Endodermal cell (in vitro differentiated cells): ENCODE results near the gene ZNF423. TPM values are rescaled to one million over a fixed set of nuclear protein-coding genes. Genes with fewer than 3 reads are reported as not detected.

ENCODE experiments used
- DNase-seq: peaks from one replicate; pipeline ENCODE4 v3.0.0-alpha.2; 2017
- H3K27ac ChIP-seq: 2 replicates; pipeline ENCODE4 v1.5.1; 2013; ENCODE audit warnings: mild to moderate bottlenecking, low read depth, low read length, moderate library complexity
- H3K27me3 ChIP-seq: 2 replicates; pipeline ENCODE4 v1.6.1; 2013; ENCODE audit warnings: mild to moderate bottlenecking, low read length, moderate library complexity; ENCODE audit not compliant: insufficient read depth, control insufficient read depth, poor library complexity, severe bottlenecking
- H3K36me3 ChIP-seq: 2 replicates; pipeline ENCODE4 v1.7.0; 2013; ENCODE audit warnings: mild to moderate bottlenecking, low read length, moderate library complexity; ENCODE audit not compliant: control insufficient read depth, insufficient read depth
- H3K4me1 ChIP-seq: one replicate; pipeline ENCODE4 v1.7.0; 2013; ENCODE audit warnings: low read length; ENCODE audit not compliant: control insufficient read depth, insufficient read depth
- H3K4me3 ChIP-seq: 2 replicates; pipeline ENCODE4 v1.5.1; 2013; ENCODE audit warnings: mild to moderate bottlenecking, low read length, moderate library complexity
- H3K9ac ChIP-seq: 2 replicates; pipeline ENCODE4 v1.6.1; 2013; ENCODE audit warnings: mild to moderate bottlenecking, low read length, moderate library complexity; ENCODE audit not compliant: poor library complexity, severe bottlenecking; ENCODE audit errors: extremely low read depth
- H3K9me3 ChIP-seq: 2 replicates; pipeline ENCODE4 v1.6.1; 2013; ENCODE audit warnings: mild to moderate bottlenecking, low read length, moderate library complexity; ENCODE audit not compliant: control insufficient read depth
- H3K27ac Mint-ChIP-seq: 2 replicates; pipeline ENCODE4 v1.8.0; 2020; ENCODE audit warnings: mixed read lengths
- H3K27me3 Mint-ChIP-seq: 2 replicates; pipeline ENCODE4 v1.8.0; 2021; ENCODE audit warnings: mild to moderate bottlenecking, mixed read lengths; ENCODE audit not compliant: insufficient read depth
- H3K36me3 Mint-ChIP-seq: 2 replicates; pipeline ENCODE4 v1.8.0; 2020; ENCODE audit warnings: low read depth, mixed read lengths
- H3K4me1 Mint-ChIP-seq: 2 replicates; pipeline ENCODE4 v1.8.0; 2020; ENCODE audit warnings: mixed read lengths
- H3K4me3 Mint-ChIP-seq: 2 replicates; pipeline ENCODE4 v1.8.0; 2020; ENCODE audit warnings: mild to moderate bottlenecking, moderate library complexity, mixed read lengths
- H3K9me3 Mint-ChIP-seq: 2 replicates; pipeline ENCODE4 v1.8.0; 2020; ENCODE audit warnings: mild to moderate bottlenecking, mixed read lengths
- CTCF ChIP-seq: fragments of 200-600 bp; sonication (generic); conservative IDR thresholded peaks from 2 replicates; pipeline ENCODE4 v1.5.0; 2021; ENCODE audit warnings: antibody characterized with exemption, mild to moderate bottlenecking
- WGBS, 2 experiments: methylation state at CpG; one replicate each; pipeline versions ENCODE4 v1.1.5 to v1.1.7; 2013; ENCODE audit warnings: missing lambda C conversion rate in 2 of 2, mixed read lengths in 1 of 2; ENCODE audit not compliant: insufficient coverage in 1 of 2, insufficient read length in 1 of 2; 5-methylcytosine and 5-hydroxymethylcytosine counted together
- total RNA-seq, 2 donors: library from RNA; stranded (reverse); fragmentation: NEBNext Ultra II Directional in 1 of 2; extraction: Animal tissue kit (Norgen Biotek cat#: 25700) in 1 of 2; gene quantifications; 2 replicates in 1 of 2; 3 replicates in 1 of 2; pipeline ENCODE4 v1.2.1, GENCODE V29; 2021

Gene ZNF423
- total RNA-seq, 2 donors from 2014 or later = 30.3 to 41.9 TPM

GRCh38 chr16:49485663-49486062 lies 370.2 kb downstream of the ZNF423 start:
- Mint-ChIP-seq H3K9me3 (no peaks in the 10 kb centered on the region), H3K27ac (no peak overlapping the region), H3K4me1 (peaks cover 4% of the 10 kb centered on the region), H3K27me3 (peaks cover 22% of the 10 kb centered on the region), H3K4me3 (no peak overlapping the region), H3K36me3 (no peaks in the 10 kb centered on the region)
- DNase-seq = no peak
- TF ChIP-seq CTCF = no peak
- Histone ChIP-seq H3K4me3 (no peak overlapping the region), H3K36me3 (no peaks in the 10 kb centered on the region), H3K27me3 (peaks cover 11% of the 10 kb centered on the region), H3K9me3 (no peaks in the 10 kb centered on the region), H3K4me1 (no peaks in the 10 kb centered on the region), H3K27ac (no peak overlapping the region), H3K9ac (no peak overlapping the region)

GRCh38 chr16:49484936-49485335 lies 371.0 kb downstream of the ZNF423 start:
- Mint-ChIP-seq H3K4me1 (peaks cover 4% of the 10 kb centered on the region), H3K4me3 (no peak overlapping the region), H3K27ac (no peak overlapping the region), H3K27me3 (peaks cover 22% of the 10 kb centered on the region), H3K36me3 (no peaks in the 10 kb centered on the region), H3K9me3 (no peaks in the 10 kb centered on the region)
- TF ChIP-seq CTCF = no peak
- WGBS, 2 experiments = 80 to 94% methylated on average over 2 to 7 of the region's 8 CpGs
- Histone ChIP-seq H3K9me3 (no peaks in the 10 kb centered on the region), H3K4me1 (no peaks in the 10 kb centered on the region), H3K36me3 (no peaks in the 10 kb centered on the region), H3K4me3 (no peak overlapping the region), H3K9ac (no peak overlapping the region), H3K27ac (no peak overlapping the region), H3K27me3 (peaks cover 11% of the 10 kb centered on the region)
- no peak for DNase-seq

- no peak overlapping the region for H3K27ac Mint-ChIP-seq
- peaks cover 4% of the 10 kb centered on the region for H3K4me1 Mint-ChIP-seq
- peak; percentile 89 for DNase-seq
- peaks cover 22% of the 10 kb centered on the region for H3K27me3 Mint-ChIP-seq
- H3K27ac ChIP-seq = no peak overlapping the region
- H3K27me3 ChIP-seq = peaks cover 11% of the 10 kb centered on the region
- H3K4me3 Mint-ChIP-seq = peak overlapping the region; percentile 40
- no peak overlapping the region for H3K9ac ChIP-seq
- no peak for TF ChIP-seq CTCF
- H3K4me1 ChIP-seq = no peaks in the 10 kb centered on the region
- H3K4me3 ChIP-seq = peak overlapping the region; percentile 62
- no peaks in the 10 kb centered on the region for H3K36me3 Mint-ChIP-seq
- no peaks in the 10 kb centered on the region for H3K36me3 ChIP-seq
- WGBS, 2 experiments = 23% methylated on average over 18 of the region's 18 CpGs; no CpG with 5 or more reads in 1 of the 2 experiments
- no peaks in the 10 kb centered on the region for H3K9me3 Mint-ChIP-seq
- H3K9me3 ChIP-seq = no peaks in the 10 kb centered on the region
Measured at GRCh38 chr16:49484451-49484849, 371.5 kb downstream of the ZNF423 start.
